HEK293 (cell line): ENCODE results near the gene GBA3.

Experiments
- CTCF ChIA-PET: fragments of 350-600 bp; formaldehyde crosslinking; extraction: SDS; loops from one replicate; lab custom pipeline; 2021; ENCODE audit warnings: antibody characterized with exemption; lab: Yijun Ruan, JAX
- POLR2A ChIA-PET: fragments of 300-600 bp; formaldehyde crosslinking; extraction: SDS; loops from one replicate; lab custom pipeline; 2020; ENCODE audit warnings: antibody characterized with exemption, inconsistent platforms; lab: Yijun Ruan, JAX
- H3K27ac ChIP-seq: fragments of 200-500 bp; sonication (Bioruptor generic); 2 replicates; pipeline ENCODE4 v1.5.1; 2014; ENCODE audit warnings: low read depth, low read length, control low read depth, inconsistent platforms; ENCODE audit errors: extremely low read depth
- H3K36me3 ChIP-seq, 2 experiments: fragments of 200-500 bp in 1 of 2; sonication (Bioruptor generic) in 1 of 2; 1 replicate in 1 of 2; 2 replicates in 1 of 2; pipeline ENCODE4 v1.5.1; 2014 to 2017; ENCODE audit warnings: inconsistent platforms in 2 of 2, low read length in 2 of 2; ENCODE audit not compliant: control insufficient read depth in 2 of 2, insufficient read depth in 1 of 2
- H3K4me1 ChIP-seq: fragments of 200-500 bp; sonication (Bioruptor generic); 2 replicates; pipeline ENCODE4 v1.5.1; 2014; ENCODE audit warnings: mild to moderate bottlenecking, low read length, inconsistent platforms; ENCODE audit not compliant: control insufficient read depth, insufficient read depth
- H3K4me3 ChIP-seq: 2 replicates; pipeline ENCODE4 v1.5.1; 2011; ENCODE audit warnings: low read depth, mild to moderate bottlenecking, control low read depth, low read length, moderate library complexity
- H3K9me3 ChIP-seq: fragments of 200-500 bp; sonication (Bioruptor generic); 2 replicates; pipeline ENCODE4 v1.5.1; 2014; ENCODE audit warnings: low read depth, low read length, inconsistent platforms; ENCODE audit not compliant: control insufficient read depth, insufficient read depth
- KLF1 ChIP-seq: fragments of 450-650 bp; formaldehyde crosslinking; IDR thresholded peaks from 2 replicates; pipeline ENCODE4 v1.5.1; 2016; ENCODE audit warnings: missing biosample characterization, missing genetic modification characterization
- KLF9 ChIP-seq: fragments of 450-650 bp; formaldehyde crosslinking; IDR thresholded peaks from 2 replicates; pipeline ENCODE4 v1.5.1; 2016; ENCODE audit warnings: missing biosample characterization, missing genetic modification characterization, low read depth
- ZBTB20 ChIP-seq: fragments of 450-650 bp; formaldehyde crosslinking; IDR thresholded peaks from 2 replicates; pipeline ENCODE4 v1.5.1; 2016; ENCODE audit warnings: missing biosample characterization, missing genetic modification characterization
- ZNF10 ChIP-seq: fragments of 450-650 bp; formaldehyde crosslinking; IDR thresholded peaks from 2 replicates; pipeline ENCODE4 v1.5.1; 2017; ENCODE audit warnings: missing biosample characterization, missing genetic modification characterization
- ZNF24 ChIP-seq: fragments of 450-650 bp; formaldehyde crosslinking; IDR thresholded peaks from 2 replicates; pipeline ENCODE4 v1.5.1; 2016; ENCODE audit warnings: missing biosample characterization, missing genetic modification characterization
- ZNF335 ChIP-seq: fragments of 450-650 bp; formaldehyde crosslinking; conservative IDR thresholded peaks from 2 replicates; pipeline ENCODE4 v1.5.1; 2016; ENCODE audit warnings: missing biosample characterization, missing genetic modification characterization
- ZNF510 ChIP-seq: fragments of 450-650 bp; formaldehyde crosslinking; IDR thresholded peaks from 2 replicates; pipeline ENCODE4 v1.5.1; 2018; ENCODE audit warnings: mild to moderate bottlenecking, missing genetic modification characterization, missing biosample characterization; ENCODE audit not compliant: insufficient replicate concordance
- ZNF555 ChIP-seq: fragments of 450-650 bp; formaldehyde crosslinking; conservative IDR thresholded peaks from 2 replicates; pipeline ENCODE4 v1.5.1; 2017; ENCODE audit warnings: missing biosample characterization, mild to moderate bottlenecking, missing genetic modification characterization, inconsistent platforms
- ZNF560 ChIP-seq: fragments of 450-650 bp; formaldehyde crosslinking; IDR thresholded peaks from 2 replicates; pipeline ENCODE4 v1.5.1; 2017; ENCODE audit warnings: missing biosample characterization, missing genetic modification characterization, borderline replicate concordance
- ZNF561 ChIP-seq: fragments of 450-650 bp; IDR thresholded peaks from 2 replicates; pipeline ENCODE4 v1.5.1; 2018; ENCODE audit warnings: missing biosample characterization, missing genetic modification characterization, borderline replicate concordance
- ZNF664 ChIP-seq: fragments of 450-650 bp; formaldehyde crosslinking; IDR thresholded peaks from 2 replicates; pipeline ENCODE4 v1.5.1; 2016; ENCODE audit warnings: missing biosample characterization, missing genetic modification characterization
- ZNF76 ChIP-seq: fragments of 450-650 bp; formaldehyde crosslinking; IDR thresholded peaks from 2 replicates; pipeline ENCODE4; 2016; ENCODE audit warnings: low read depth, missing biosample characterization, missing genetic modification characterization, borderline replicate concordance
- TF ChIP-seq, protein P1 (sequence below): fragments of 450-650 bp; formaldehyde crosslinking; IDR thresholded peaks from 2 replicates; pipeline ENCODE4 v1.5.1; 2016; ENCODE audit warnings: missing biosample characterization, missing genetic modification characterization
- TF ChIP-seq, protein P2 (sequence below): fragments of 450-650 bp; formaldehyde crosslinking; optimal IDR thresholded peaks from 2 replicates; pipeline ENCODE3; 2016; ENCODE audit warnings: missing biosample characterization, mild to moderate bottlenecking, missing genetic modification characterization
- TF ChIP-seq, protein P3 (sequence below): fragments of 450-650 bp; formaldehyde crosslinking; conservative IDR thresholded peaks from 2 replicates; pipeline ENCODE4 v1.5.1; 2016; ENCODE audit warnings: low read depth, missing biosample characterization, missing genetic modification characterization
- TF ChIP-seq, protein P4 (sequence below): fragments of 450-650 bp; formaldehyde crosslinking; IDR thresholded peaks from 2 replicates; pipeline ENCODE4 v1.5.1; 2016; ENCODE audit warnings: missing biosample characterization, missing genetic modification characterization

GBA3 gene

DNA sequence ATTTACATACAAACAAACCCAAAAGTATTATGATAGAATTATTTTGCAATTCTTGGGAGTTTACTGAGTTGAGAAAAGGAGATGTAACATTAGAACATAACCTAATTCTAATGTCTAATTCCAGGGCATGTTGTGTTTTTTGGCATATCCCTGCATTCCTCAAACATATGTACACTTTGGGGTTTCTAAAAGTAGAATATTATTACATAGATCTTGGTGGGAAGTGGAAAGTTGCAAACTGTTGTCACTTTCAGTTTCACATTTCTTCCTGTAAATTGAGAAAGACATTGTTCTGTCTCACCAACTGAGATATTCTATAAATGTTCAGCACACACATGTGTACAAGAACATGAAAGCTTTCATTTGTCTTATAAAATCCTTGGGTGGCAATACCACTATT, 24.4 kb upstream of the GBA3 start:
- H3K36me3 ChIP-seq = no peaks in the 10 kb centered on the region
- TF ChIP-seq ZNF10 (tag by site-specific recombination) (no peak), ZBTB20 (no peak), KLF9 (no peak), ZNF76 (tag by site-specific recombination) (no peak), ZNF510 (tag by site-specific recombination) (no peak), ZNF664 (tag by site-specific recombination) (no peak), ZNF560 (tag by site-specific recombination) (no peak)
- TF ChIP-seq, protein P1, sequence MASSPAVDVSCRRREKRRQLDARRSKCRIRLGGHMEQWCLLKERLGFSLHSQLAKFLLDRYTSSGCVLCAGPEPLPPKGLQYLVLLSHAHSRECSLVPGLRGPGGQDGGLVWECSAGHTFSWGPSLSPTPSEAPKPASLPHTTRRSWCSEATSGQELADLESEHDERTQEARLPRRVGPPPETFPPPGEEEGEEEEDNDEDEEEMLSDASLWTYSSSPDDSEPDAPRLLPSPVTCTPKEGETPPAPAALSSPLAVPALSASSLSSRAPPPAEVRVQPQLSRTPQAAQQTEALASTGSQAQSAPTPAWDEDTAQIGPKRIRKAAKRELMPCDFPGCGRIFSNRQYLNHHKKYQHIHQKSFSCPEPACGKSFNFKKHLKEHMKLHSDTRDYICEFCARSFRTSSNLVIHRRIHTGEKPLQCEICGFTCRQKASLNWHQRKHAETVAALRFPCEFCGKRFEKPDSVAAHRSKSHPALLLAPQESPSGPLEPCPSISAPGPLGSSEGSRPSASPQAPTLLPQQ (tag by site-specific recombination) = no peak
- TF ChIP-seq, all 188 proteins: peak for 0
- Histone ChIP-seq H3K9me3 (no peaks in the 10 kb centered on the region), H3K4me1 (no peaks in the 10 kb centered on the region), H3K4me3 (no peak overlapping the region), H3K27ac (no peak overlapping the region)
- ChIA-PET CTCF (no interaction called here), POLR2A (no interaction called here)

DNA sequence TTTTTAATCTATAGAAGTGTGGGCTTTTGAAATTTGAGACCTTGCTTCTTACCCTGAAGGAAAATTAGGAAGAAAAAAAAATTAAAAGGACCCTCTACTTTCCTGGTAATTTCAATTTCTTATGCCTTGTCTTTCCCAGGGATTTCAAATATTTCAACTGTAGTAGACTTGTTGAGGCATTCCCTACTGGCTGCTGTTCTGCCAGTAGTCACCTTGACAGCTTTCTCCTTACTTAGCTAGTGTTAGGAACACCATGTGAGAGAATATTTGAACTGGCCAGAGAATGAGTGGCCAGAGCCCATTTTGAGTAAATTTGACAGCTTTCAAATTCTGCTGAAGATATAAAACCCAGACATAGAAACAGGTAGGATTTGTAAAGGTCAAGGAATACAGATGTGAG, 24.0 kb upstream of the GBA3 start:
- Histone ChIP-seq H3K9me3 (no peaks in the 10 kb centered on the region), H3K4me1 (no peaks in the 10 kb centered on the region), H3K4me3 (no peak overlapping the region), H3K36me3 (no peaks in the 10 kb centered on the region), H3K27ac (no peak overlapping the region)
- ChIA-PET POLR2A (no interaction called here), CTCF (no interaction called here)
- TF ChIP-seq, protein P2, sequence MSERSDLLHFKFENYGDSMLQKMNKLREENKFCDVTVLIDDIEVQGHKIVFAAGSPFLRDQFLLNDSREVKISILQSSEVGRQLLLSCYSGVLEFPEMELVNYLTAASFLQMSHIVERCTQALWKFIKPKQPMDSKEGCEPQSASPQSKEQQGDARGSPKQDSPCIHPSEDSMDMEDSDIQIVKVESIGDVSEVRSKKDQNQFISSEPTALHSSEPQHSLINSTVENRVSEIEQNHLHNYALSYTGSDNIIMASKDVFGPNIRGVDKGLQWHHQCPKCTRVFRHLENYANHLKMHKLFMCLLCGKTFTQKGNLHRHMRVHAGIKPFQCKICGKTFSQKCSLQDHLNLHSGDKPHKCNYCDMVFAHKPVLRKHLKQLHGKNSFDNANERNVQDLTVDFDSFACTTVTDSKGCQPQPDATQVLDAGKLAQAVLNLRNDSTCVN (tag by site-specific recombination) = no peak
- TF ChIP-seq ZNF335 (tag by site-specific recombination) = no peak
- no peak for TF ChIP-seq ZNF24 (tag by site-specific recombination)
- TF ChIP-seq, protein P3, sequence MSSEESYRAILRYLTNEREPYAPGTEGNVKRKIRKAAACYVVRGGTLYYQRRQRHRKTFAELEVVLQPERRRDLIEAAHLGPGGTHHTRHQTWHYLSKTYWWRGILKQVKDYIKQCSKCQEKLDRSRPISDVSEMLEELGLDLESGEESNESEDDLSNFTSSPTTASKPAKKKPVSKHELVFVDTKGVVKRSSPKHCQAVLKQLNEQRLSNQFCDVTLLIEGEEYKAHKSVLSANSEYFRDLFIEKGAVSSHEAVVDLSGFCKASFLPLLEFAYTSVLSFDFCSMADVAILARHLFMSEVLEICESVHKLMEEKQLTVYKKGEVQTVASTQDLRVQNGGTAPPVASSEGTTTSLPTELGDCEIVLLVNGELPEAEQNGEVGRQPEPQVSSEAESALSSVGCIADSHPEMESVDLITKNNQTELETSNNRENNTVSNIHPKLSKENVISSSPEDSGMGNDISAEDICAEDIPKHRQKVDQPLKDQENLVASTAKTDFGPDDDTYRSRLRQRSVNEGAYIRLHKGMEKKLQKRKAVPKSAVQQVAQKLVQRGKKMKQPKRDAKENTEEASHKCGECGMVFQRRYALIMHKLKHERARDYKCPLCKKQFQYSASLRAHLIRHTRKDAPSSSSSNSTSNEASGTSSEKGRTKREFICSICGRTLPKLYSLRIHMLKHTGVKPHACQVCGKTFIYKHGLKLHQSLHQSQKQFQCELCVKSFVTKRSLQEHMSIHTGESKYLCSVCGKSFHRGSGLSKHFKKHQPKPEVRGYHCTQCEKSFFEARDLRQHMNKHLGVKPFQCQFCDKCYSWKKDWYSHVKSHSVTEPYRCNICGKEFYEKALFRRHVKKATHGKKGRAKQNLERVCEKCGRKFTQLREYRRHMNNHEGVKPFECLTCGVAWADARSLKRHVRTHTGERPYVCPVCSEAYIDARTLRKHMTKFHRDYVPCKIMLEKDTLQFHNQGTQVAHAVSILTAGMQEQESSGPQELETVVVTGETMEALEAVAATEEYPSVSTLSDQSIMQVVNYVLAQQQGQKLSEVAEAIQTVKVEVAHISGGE = no peak
- no peak for TF ChIP-seq KLF1 (tag by site-specific recombination)
- TF ChIP-seq ZNF555 (tag by site-specific recombination) = no peak
- no peak for TF ChIP-seq ZNF561 (tag by site-specific recombination)

DNA sequence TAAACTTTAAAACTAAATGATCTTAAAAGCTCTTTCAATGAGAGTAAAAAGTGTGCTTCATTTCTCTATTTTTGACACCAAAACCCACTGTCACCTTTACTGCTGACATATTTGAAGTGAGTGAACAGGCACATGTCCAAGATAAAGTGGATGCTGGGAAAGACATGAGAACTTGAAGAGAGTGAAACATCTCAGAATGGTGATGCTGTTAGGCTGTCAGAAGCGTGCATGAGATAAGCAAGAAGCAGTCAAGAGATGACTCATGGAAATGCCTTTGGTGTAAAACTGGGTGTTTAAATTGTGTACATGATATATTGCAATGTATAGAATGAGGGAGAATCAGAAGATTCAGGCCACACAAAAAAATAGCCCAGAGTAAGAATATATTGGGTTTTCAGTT, 21.8 kb upstream of the GBA3 start:
- ChIA-PET POLR2A (no interaction called here), CTCF (no interaction called here)
- no peak overlapping the region for H3K27ac ChIP-seq
- no peaks in the 10 kb centered on the region for H3K9me3 ChIP-seq
- no peak overlapping the region for H3K4me3 ChIP-seq
- H3K36me3 ChIP-seq = no peaks in the 10 kb centered on the region
- TF ChIP-seq, protein P4, sequence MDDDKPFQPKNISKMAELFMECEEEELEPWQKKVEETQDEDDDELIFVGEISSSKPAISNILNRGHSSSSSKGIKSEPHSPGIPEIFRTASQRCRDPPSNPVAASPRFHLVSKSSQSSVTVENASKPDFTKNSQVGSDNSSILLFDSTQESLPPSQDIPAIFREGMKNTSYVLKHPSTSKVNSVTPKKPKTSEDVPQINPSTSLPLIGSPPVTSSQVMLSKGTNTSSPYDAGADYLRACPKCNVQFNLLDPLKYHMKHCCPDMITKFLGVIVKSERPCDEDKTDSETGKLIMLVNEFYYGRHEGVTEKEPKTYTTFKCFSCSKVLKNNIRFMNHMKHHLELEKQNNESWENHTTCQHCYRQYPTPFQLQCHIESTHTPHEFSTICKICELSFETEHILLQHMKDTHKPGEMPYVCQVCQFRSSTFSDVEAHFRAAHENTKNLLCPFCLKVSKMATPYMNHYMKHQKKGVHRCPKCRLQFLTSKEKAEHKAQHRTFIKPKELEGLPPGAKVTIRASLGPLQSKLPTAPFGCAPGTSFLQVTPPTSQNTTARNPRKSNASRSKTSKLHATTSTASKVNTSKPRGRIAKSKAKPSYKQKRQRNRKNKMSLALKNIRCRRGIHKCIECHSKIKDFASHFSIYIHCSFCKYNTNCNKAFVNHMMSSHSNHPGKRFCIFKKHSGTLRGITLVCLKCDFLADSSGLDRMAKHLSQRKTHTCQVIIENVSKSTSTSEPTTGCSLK = no peak
- no peaks in the 10 kb centered on the region for H3K4me1 ChIP-seq
